Gastrocnemius medialis (tissue), 4 donors: ENCODE results near the gene LRRC45.

Experiments used
- CTCF ChIP-seq, 5 experiments: fragments of 450-650 bp in 3 of 5; fragments of 200-600 bp in 2 of 5; sonication (generic) in 2 of 5; IDR thresholded peaks in 4 of 5; conservative IDR thresholded peaks in 1 of 5; 1 replicate in 4 of 5; 2 replicates in 1 of 5; pipeline ENCODE4 v1.5.1; 2016 to 2019; ENCODE audit warnings: antibody characterized with exemption in 5 of 5, mild to moderate bottlenecking in 3 of 5, moderate library complexity in 3 of 5
- POLR2A ChIP-seq, 2 donors: fragments of 450-650 bp; IDR thresholded peaks; one replicate each; pipeline ENCODE4 v1.6.1; 2017; ENCODE audit warnings: antibody characterized with exemption in 2 of 2, mild to moderate bottlenecking in 2 of 2, moderate library complexity in 2 of 2

- TF ChIP-seq CTCF (IDR thresholded peaks at IDR 0.05 in 4 of 5, conservative IDR thresholded peaks at IDR 0.05 in 1 of 5) (no peak), POLR2A (IDR thresholded peaks at IDR 0.05) (no peak)
Measured at GRCh38 chr17:82021900-82022309, 1.2 kb upstream of the LRRC45 start.
